SK-N-SH treated with all-trans-retinoic acid at 6 μM for 48 hours (cell line): Measurements from ENCODE around the gene GPR160.

Experiments
- ATAC-seq: fragments of 200-7000 bp; cut with Tn5 transposase; 3 replicates; pipeline ENCODE4 v1.9.1; 2020; ENCODE audit warnings: mild to moderate bottlenecking, moderate library complexity
- ARNTL ChIP-seq: fragments of 450-650 bp; formaldehyde crosslinking; IDR thresholded peaks from 2 replicates; pipeline ENCODE4 v1.5.0; 2020; ENCODE audit warnings: low read depth, mild to moderate bottlenecking, moderate library complexity, borderline replicate concordance
- CSDC2 ChIP-seq: fragments of 250-450 bp; sonication (Bioruptor Pico); IDR thresholded peaks from 2 replicates; pipeline ENCODE4 v1.5.0; 2020; ENCODE audit warnings: mild to moderate bottlenecking, moderate library complexity
- CSRNP3 ChIP-seq: fragments of 250-450 bp; sonication (Bioruptor Pico); IDR thresholded peaks from 2 replicates; pipeline ENCODE4 v1.5.1; 2021; ENCODE audit warnings: mild to moderate bottlenecking, moderate library complexity
- ESRRG ChIP-seq: fragments of 250-450 bp; sonication (Bioruptor Pico); IDR thresholded peaks from 2 replicates; pipeline ENCODE4 v1.6.1; 2021; ENCODE audit warnings: mild to moderate bottlenecking
- ISL1 ChIP-seq: fragments of 250-450 bp; sonication (Bioruptor Pico); IDR thresholded peaks from 2 replicates; pipeline ENCODE4 v2.1.2; 2022; ENCODE audit warnings: mild to moderate bottlenecking, moderate library complexity
- OSR1 ChIP-seq: fragments of 250-450 bp; sonication (Bioruptor Pico); IDR thresholded peaks from 2 replicates; pipeline ENCODE4 v1.8.0; 2022; ENCODE audit warnings: moderate library complexity, mild to moderate bottlenecking, inconsistent platforms
- PPARA ChIP-seq: fragments of 250-450 bp; sonication (Bioruptor Pico); IDR thresholded peaks from 2 replicates; pipeline ENCODE4 v1.5.0; 2020; ENCODE audit warnings: mild to moderate bottlenecking, borderline replicate concordance
- RARB ChIP-seq: fragments of 250-450 bp; sonication (Bioruptor Pico); IDR thresholded peaks from 2 replicates; pipeline ENCODE4 v1.8.0; 2021; ENCODE audit warnings: mild to moderate bottlenecking, moderate library complexity
- SNAI2 ChIP-seq: fragments of 250-450 bp; sonication (Bioruptor Pico); IDR thresholded peaks from 2 replicates; pipeline ENCODE4 v1.5.0; 2020; ENCODE audit warnings: mild to moderate bottlenecking, moderate library complexity
- TOX ChIP-seq: fragments of 250-450 bp; sonication (Bioruptor Pico); IDR thresholded peaks from 2 replicates; pipeline ENCODE4 v1.8.0; 2021; ENCODE audit warnings: mild to moderate bottlenecking, moderate library complexity, borderline replicate concordance
- TSHZ2 ChIP-seq: fragments of 250-450 bp; sonication (Bioruptor Pico); IDR thresholded peaks from 2 replicates; pipeline ENCODE4 v1.5.0; 2020; ENCODE audit warnings: mild to moderate bottlenecking, moderate library complexity
- ZC3H10 ChIP-seq: fragments of 250-450 bp; sonication (Bioruptor Pico); IDR thresholded peaks from 2 replicates; pipeline ENCODE4 v1.5.1; 2021; ENCODE audit warnings: mild to moderate bottlenecking, moderate library complexity
- ZFP3 ChIP-seq: fragments of 250-450 bp; sonication (Bioruptor Pico); IDR thresholded peaks from 2 replicates; pipeline ENCODE4 v1.5.0; 2020; ENCODE audit warnings: mild to moderate bottlenecking, moderate library complexity
- ZFP30 ChIP-seq: fragments of 450-650 bp; formaldehyde crosslinking; IDR thresholded peaks from 2 replicates; pipeline ENCODE4 v1.5.0; 2022; ENCODE audit warnings: mild to moderate bottlenecking, moderate library complexity
- ZNF565 ChIP-seq: fragments of 450-650 bp; formaldehyde crosslinking; conservative IDR thresholded peaks from 2 replicates; pipeline ENCODE4 v1.5.0; 2020; ENCODE audit warnings: low read depth, mild to moderate bottlenecking, moderate library complexity
- ZNF70 ChIP-seq: fragments of 450-650 bp; formaldehyde crosslinking; IDR thresholded peaks from 2 replicates; pipeline ENCODE4 v1.5.0; 2020; ENCODE audit warnings: mild to moderate bottlenecking, moderate library complexity
- ZNF8 ChIP-seq: fragments of 450-650 bp; formaldehyde crosslinking; IDR thresholded peaks from 2 replicates; pipeline ENCODE4 v1.5.0; 2020; ENCODE audit warnings: mild to moderate bottlenecking, moderate library complexity
- TF ChIP-seq, protein P1 (sequence below): fragments of 250-450 bp; sonication (Bioruptor Pico); IDR thresholded peaks from 2 replicates; pipeline ENCODE4 v1.5.1; 2020; ENCODE audit warnings: low read depth, mild to moderate bottlenecking, moderate library complexity
- TF ChIP-seq, protein P2 (sequence below): fragments of 250-450 bp; sonication (Bioruptor Pico); IDR thresholded peaks from 2 replicates; pipeline ENCODE4 v1.8.0; 2020; ENCODE audit warnings: mild to moderate bottlenecking, moderate library complexity, borderline replicate concordance

Gene GPR160

DNA sequence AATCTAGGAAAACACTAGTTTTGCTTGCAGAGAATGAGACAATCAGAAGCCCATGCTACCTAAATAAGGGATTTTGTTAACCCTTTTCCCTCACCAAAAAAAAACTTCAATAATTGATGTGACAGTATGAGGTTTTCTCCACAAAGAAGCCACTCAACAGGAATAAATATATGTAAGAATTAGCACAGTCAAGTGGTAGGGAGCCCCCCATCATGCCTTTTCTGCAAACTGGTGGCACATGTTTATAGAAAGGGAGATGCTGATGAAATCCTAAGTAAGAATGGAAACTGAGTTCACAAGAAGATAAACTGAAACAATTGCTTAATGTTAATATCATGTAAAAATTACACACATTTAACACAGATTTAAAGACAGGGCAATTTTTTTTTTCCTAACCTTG, 92.7 kb downstream of the GPR160 start:
- no peak for ATAC-seq
- TF ChIP-seq ZC3H10 (CRISPR knock-in tag) = no peak
- TF ChIP-seq ARNTL (CRISPR knock-in tag) = no peak
- no peak for TF ChIP-seq ZNF565 (CRISPR knock-in tag)
- TF ChIP-seq PPARA = no peak
- TF ChIP-seq CSRNP3 (CRISPR knock-in tag) = no peak
- TF ChIP-seq, protein P1, sequence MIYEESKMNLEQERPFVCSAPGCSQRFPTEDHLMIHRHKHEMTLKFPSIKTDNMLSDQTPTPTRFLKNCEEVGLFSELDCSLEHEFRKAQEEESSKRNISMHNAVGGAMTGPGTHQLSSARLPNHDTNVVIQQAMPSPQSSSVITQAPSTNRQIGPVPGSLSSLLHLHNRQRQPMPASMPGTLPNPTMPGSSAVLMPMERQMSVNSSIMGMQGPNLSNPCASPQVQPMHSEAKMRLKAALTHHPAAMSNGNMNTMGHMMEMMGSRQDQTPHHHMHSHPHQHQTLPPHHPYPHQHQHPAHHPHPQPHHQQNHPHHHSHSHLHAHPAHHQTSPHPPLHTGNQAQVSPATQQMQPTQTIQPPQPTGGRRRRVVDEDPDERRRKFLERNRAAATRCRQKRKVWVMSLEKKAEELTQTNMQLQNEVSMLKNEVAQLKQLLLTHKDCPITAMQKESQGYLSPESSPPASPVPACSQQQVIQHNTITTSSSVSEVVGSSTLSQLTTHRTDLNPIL (CRISPR knock-in tag) = no peak
- TF ChIP-seq ESRRG (CRISPR knock-in tag) = no peak
- no peak for TF ChIP-seq SNAI2 (CRISPR knock-in tag)
- TF ChIP-seq CSDC2 (CRISPR knock-in tag) = no peak
- TF ChIP-seq RARB (CRISPR knock-in tag) = no peak
- no peak for TF ChIP-seq ZFP30 (CRISPR knock-in tag)
- TF ChIP-seq, protein P2, sequence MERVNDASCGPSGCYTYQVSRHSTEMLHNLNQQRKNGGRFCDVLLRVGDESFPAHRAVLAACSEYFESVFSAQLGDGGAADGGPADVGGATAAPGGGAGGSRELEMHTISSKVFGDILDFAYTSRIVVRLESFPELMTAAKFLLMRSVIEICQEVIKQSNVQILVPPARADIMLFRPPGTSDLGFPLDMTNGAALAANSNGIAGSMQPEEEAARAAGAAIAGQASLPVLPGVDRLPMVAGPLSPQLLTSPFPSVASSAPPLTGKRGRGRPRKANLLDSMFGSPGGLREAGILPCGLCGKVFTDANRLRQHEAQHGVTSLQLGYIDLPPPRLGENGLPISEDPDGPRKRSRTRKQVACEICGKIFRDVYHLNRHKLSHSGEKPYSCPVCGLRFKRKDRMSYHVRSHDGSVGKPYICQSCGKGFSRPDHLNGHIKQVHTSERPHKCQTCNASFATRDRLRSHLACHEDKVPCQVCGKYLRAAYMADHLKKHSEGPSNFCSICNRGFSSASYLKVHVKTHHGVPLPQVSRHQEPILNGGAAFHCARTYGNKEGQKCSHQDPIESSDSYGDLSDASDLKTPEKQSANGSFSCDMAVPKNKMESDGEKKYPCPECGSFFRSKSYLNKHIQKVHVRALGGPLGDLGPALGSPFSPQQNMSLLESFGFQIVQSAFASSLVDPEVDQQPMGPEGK = no peak
- TF ChIP-seq ZNF70 (CRISPR knock-in tag) = no peak
- TF ChIP-seq ZFP3 (CRISPR knock-in tag) = no peak
- no peak for TF ChIP-seq OSR1 (CRISPR knock-in tag)
- no peak for TF ChIP-seq ISL1 (CRISPR knock-in tag)
- TF ChIP-seq, all 23 proteins: peak for 0

GRCh38 chr3:170132335-170132734, 94.5 kb downstream of the GPR160 start:
- TF ChIP-seq ZNF8 = no peak
- TF ChIP-seq TOX = no peak
- TF ChIP-seq CSDC2 (CRISPR knock-in tag) = no peak
- TF ChIP-seq TSHZ2 (CRISPR knock-in tag) = no peak
- no peak for TF ChIP-seq ZC3H10 (CRISPR knock-in tag)
- no peak for TF ChIP-seq PPARA
- TF ChIP-seq ZNF70 (CRISPR knock-in tag) = no peak
- TF ChIP-seq ZFP3 (CRISPR knock-in tag) = no peak
- no peak for TF ChIP-seq CSRNP3 (CRISPR knock-in tag)
- TF ChIP-seq ZFP30 (CRISPR knock-in tag) = no peak
- TF ChIP-seq, all 23 proteins: peak for 0

More at GRCh38 chr3:170132335-170132734, 94.5 kb downstream of the GPR160 start:
- no peak for ATAC-seq
